Small intestine (tissue), 7 donors: Measurements from ENCODE around the gene CDRT15. TPM values are rescaled to one million over a fixed set of nuclear protein-coding genes. Genes with fewer than 3 reads are reported as not detected.
"Not testable (repeated sequence)": the region's sequence is repeated elsewhere in the genome, so short reads cannot be mapped to it uniquely, and the experiment has no call there.

ENCODE experiments used
- DNase-seq, 2 donors: peaks; one replicate each; pipeline versions ENCODE4 v3.0.0 to v3.0.0-alpha.2; 2013
- FAIRE-seq: peaks from 2 replicates; lab custom pipeline; 2012; peaks lifted over from hg19 to GRCh38; lab: Jason Lieb, UNC
- H3K27ac ChIP-seq, 3 donors: one replicate each; pipeline ENCODE4 v1.5.1; 2013; ENCODE audit warnings: low read length in 2 of 3, mild to moderate bottlenecking in 2 of 3, control low read depth in 1 of 3, inconsistent platforms in 1 of 3, low read depth in 1 of 3, moderate library complexity in 1 of 3
- H3K27me3 ChIP-seq, 3 donors: one replicate each; pipeline ENCODE4 v1.6.1; 2013; ENCODE audit warnings: low read length in 3 of 3, inconsistent platforms in 1 of 3; ENCODE audit not compliant: control insufficient read depth in 3 of 3, insufficient read depth in 3 of 3
- H3K36me3 ChIP-seq, 3 donors: one replicate each; pipeline ENCODE4 v1.6.1; 2013; ENCODE audit warnings: low read length in 3 of 3, inconsistent platforms in 1 of 3, low read depth in 1 of 3, mild to moderate bottlenecking in 1 of 3, moderate library complexity in 1 of 3; ENCODE audit not compliant: control insufficient read depth in 3 of 3, insufficient read depth in 2 of 3
- H3K4me1 ChIP-seq, 3 donors: one replicate each; pipeline ENCODE4 v1.6.1; 2013; ENCODE audit warnings: low read length in 2 of 3, inconsistent platforms in 1 of 3, low read depth in 1 of 3, mild to moderate bottlenecking in 1 of 3, moderate library complexity in 1 of 3; ENCODE audit not compliant: control insufficient read depth in 3 of 3, insufficient read depth in 2 of 3
- H3K4me3 ChIP-seq, 3 donors: one replicate each; pipeline ENCODE4 v1.5.1; 2013; ENCODE audit warnings: low read length in 3 of 3, control low read depth in 1 of 3, inconsistent platforms in 1 of 3, low read depth in 1 of 3, mild to moderate bottlenecking in 1 of 3, moderate library complexity in 1 of 3
- H3K9me3 ChIP-seq, 2 donors: one replicate each; pipeline ENCODE4 v1.6.1; 2013; ENCODE audit warnings: low read depth in 1 of 2, low read length in 1 of 2; ENCODE audit not compliant: control insufficient read depth in 2 of 2, insufficient read depth in 1 of 2
- WGBS, 3 donors: extraction: QIAGEN DNeasy Blood & Tissue Kit; methylation state at CpG; one replicate each; pipeline ENCODE4 v1.1.7; 2013; 5-methylcytosine and 5-hydroxymethylcytosine counted together
- polyA plus RNA-seq, 4 donors: library from polyadenylated mRNA; stranded (reverse) in 3 of 4; unstranded in 1 of 4; fragments of 200-250 nt in 3 of 4; fragments of 120-200 nt in 1 of 4; gene quantifications; one replicate each; pipeline versions ENCODE4 v1.2.1 to v1.2.3, GENCODE V29; 2013
- donor health status: healthy with polysubstance abuse.
- donor health status: control.
- donor health status: control.
- donor health status: Bipolar disorder and iron deficiency.
- donor health status: healthy.

CDRT15 gene
- polyA plus RNA-seq, 4 donors = 0.40 TPM; not detected in 3

DNA sequence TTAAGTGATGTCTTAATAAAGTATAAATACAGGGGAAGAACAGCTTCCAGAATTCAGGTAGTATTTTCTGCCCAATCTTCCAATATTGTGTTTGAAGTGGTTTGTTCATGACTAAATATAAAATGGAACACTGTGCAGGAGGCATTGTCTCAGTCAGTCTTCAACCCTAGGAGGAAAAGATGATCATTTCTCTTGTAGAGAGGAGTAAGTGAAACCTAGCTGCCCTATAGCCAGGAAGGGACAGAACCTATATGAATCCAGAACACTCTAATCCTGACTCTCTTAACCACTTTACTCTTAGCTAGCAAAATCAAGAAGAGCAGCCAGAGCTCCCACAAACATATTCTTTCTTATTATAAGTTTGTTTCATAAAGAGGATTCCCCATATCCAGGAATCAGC, 45.2 kb downstream of the CDRT15 start:
- not testable (repeated sequence) for H3K4me1 ChIP-seq, H3K9me3 ChIP-seq, H3K36me3 ChIP-seq, FAIRE-seq, H3K27ac ChIP-seq, H3K27me3 ChIP-seq, H3K4me3 ChIP-seq, DNase-seq

DNA sequence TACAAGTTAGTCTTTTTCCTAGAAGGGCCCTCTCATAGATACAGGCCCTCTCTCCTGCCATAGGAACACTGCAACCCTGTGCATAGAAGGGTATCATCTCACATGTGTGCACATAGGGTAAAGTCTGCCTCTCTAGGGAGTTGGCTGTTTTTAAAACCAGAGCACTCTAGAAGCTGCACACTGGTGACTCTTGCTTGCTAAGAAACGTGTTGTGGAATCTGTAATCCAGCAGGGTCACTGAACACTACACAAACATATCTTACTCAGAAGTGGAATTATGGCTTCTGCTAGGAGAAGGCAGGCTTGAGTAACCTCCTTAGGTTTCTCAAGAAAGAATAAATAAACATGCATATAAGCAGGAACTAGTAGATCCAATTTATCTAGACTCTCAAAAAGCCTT, 45.9 kb downstream of the CDRT15 start:
- not testable (repeated sequence) for FAIRE-seq, H3K9me3 ChIP-seq, H3K4me3 ChIP-seq, H3K4me1 ChIP-seq, H3K36me3 ChIP-seq, H3K27me3 ChIP-seq, H3K27ac ChIP-seq, DNase-seq
- WGBS, 3 donors = 56 to 71% (median 62%) methylated on average over 1 of the region's 1 CpG

DNA sequence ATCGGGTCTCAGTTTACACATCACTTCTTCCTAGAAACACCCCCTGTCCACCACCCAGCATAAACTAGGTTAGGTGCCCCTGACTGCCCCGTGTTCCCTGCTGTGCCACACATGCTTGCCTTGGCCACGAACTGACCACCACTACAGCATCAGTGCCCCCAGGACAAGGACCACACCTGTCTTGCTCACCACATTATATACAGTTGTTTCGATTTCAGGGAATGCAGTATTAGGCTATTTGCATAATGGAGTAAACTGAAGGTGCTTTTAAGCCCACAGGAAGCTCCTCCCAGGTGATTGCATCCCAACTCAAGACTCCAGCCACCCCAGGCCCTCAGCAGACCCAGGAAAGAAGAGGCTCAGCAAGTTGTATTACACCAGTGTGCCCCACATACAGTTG, 50.2 kb downstream of the CDRT15 start:
- not testable (repeated sequence) for H3K9me3 ChIP-seq, DNase-seq, H3K36me3 ChIP-seq, H3K27me3 ChIP-seq, H3K4me1 ChIP-seq, FAIRE-seq, H3K4me3 ChIP-seq, H3K27ac ChIP-seq
- 92 to 100% (median 92%) methylated on average over 1 to 3 of the region's 4 CpGs for WGBS, 3 donors

Other genes with a start within 250 kb of the CDRT15 start
- gene COX10, start 167.4 kb downstream of the CDRT15 start, polyA plus RNA-seq = 10 to 100 TPM; 10.8 to 18.1 (median 16.2) TPM
- 1 to 10 TPM in 1 of 4 donors, under 1 TPM in 3; 0.22 to 1.4 (median 0.70) TPM for gene HS3ST3B1, start 64.2 kb upstream of the CDRT15 start, polyA plus RNA-seq